ENCODE results near the gene APEH. TPM values are rescaled to one million over a fixed set of nuclear protein-coding genes. Genes with fewer than 3 reads are reported as not detected.

The APEH gene
- total and polyA plus RNA-seq, 4 donors, result 65.1 to 94.1 (median 87.5) TPM

GRCh38 chr3:49714728-49715550 lies 40.8 kb downstream of the APEH start (continued):
- TF ChIP-seq RAD21 (IDR thresholded peaks at IDR 0.05), result no peak

DNA sequence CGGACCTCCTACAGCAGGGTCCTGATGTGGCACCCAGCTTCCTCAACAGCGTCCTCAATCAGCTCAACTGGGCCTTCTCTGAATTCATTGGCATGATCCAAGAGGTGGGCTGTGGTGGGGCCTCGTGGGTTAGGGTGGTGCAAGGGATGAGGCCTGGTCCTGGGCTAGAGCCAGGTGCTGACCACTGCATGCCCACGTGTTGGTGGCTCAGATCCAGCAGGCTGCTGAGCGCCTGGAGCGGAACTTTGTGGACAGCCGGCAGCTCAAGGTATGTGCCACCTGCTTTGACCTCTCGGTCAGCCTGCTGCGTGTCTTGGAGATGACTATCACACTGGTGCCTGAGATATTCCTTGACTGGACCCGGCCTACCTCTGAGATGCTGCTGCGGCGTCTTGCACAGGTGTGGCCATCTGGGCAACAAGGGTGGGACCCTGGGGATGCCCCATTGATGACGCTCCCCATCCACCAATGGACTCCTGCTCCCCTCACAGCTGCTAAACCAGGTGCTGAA lies 41.5 kb downstream of the APEH start:
- no peak overlapping the region for H3K4me3 ChIP-seq (ENCODE audit: low read depth in 1 of 3, low read length in 3 of 3)
- no peak overlapping the region for H3K9ac ChIP-seq (ENCODE audit: low read depth in 1 of 2, low read length in 2 of 2)
- peaks cover 2 to 14% (median 7%) of the 10 kb centered on the region in 4 donors for H3K4me1 ChIP-seq (ENCODE audit: control insufficient read depth in 4 of 4, insufficient read depth in 4 of 4, low read length in 3 of 4)
- DNase-seq (ENCODE audit: low spot score), result no peak
- peaks cover 6 to 63% (median 23%) of the 10 kb centered on the region in 4 donors for H3K36me3 ChIP-seq (ENCODE audit: control insufficient read depth in 4 of 4, insufficient read depth in 3 of 4, low read depth in 1 of 4, low read length in 3 of 4)
- TF ChIP-seq YY1 (IDR thresholded peaks at IDR 0.05) (no peak), SP1 (IDR thresholded peaks at IDR 0.05) (no peak), HNF4G (IDR thresholded peaks at IDR 0.05) (no peak), GABPA (IDR thresholded peaks at IDR 0.05 in 1 of 2, conservative IDR thresholded peaks at IDR 0.05 in 1 of 2) (no peak), TAF1 (conservative IDR thresholded peaks at IDR 0.05) (no peak), HNF4A (conservative IDR thresholded peaks at IDR 0.05) (no peak), ZBTB33 (IDR thresholded peaks at IDR 0.05) (no peak), ATF3 (IDR thresholded peaks at IDR 0.05) (no peak), MAX (IDR thresholded peaks at IDR 0.05) (no peak), EGR1 (IDR thresholded peaks at IDR 0.05; ENCODE audit: low read depth in 2 of 2) (no peak), NR2F2 (IDR thresholded peaks at IDR 0.05) (no peak)
- TF ChIP-seq, protein P1, sequence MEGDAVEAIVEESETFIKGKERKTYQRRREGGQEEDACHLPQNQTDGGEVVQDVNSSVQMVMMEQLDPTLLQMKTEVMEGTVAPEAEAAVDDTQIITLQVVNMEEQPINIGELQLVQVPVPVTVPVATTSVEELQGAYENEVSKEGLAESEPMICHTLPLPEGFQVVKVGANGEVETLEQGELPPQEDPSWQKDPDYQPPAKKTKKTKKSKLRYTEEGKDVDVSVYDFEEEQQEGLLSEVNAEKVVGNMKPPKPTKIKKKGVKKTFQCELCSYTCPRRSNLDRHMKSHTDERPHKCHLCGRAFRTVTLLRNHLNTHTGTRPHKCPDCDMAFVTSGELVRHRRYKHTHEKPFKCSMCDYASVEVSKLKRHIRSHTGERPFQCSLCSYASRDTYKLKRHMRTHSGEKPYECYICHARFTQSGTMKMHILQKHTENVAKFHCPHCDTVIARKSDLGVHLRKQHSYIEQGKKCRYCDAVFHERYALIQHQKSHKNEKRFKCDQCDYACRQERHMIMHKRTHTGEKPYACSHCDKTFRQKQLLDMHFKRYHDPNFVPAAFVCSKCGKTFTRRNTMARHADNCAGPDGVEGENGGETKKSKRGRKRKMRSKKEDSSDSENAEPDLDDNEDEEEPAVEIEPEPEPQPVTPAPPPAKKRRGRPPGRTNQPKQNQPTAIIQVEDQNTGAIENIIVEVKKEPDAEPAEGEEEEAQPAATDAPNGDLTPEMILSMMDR (IDR thresholded peaks at IDR 0.05; ENCODE audit: low read depth, low read length, missing input control), result no peak
- H3K27ac ChIP-seq (ENCODE audit: low read depth in 1 of 2, low read length in 2 of 2), result no peak overlapping the region
- no peaks in the 10 kb centered on the region for H3K27me3 ChIP-seq (ENCODE audit: control insufficient read depth in 4 of 4, insufficient read depth in 4 of 4, low read length in 3 of 4)
- WGBS, result 92% methylated on average over 13 of the region's 13 CpGs
- H3K9me3 ChIP-seq (ENCODE audit: control insufficient read depth in 4 of 4, low read length in 3 of 4), result no peaks in the 10 kb centered on the region

- H3K9me3 ChIP-seq (ENCODE audit: control insufficient read depth in 4 of 4, low read length in 3 of 4), result no peaks in the 10 kb centered on the region
- no peak overlapping the region for H3K4me3 ChIP-seq (ENCODE audit: low read depth in 1 of 3, low read length in 3 of 3)
- H3K4me1 ChIP-seq (ENCODE audit: control insufficient read depth in 4 of 4, insufficient read depth in 4 of 4, low read length in 3 of 4), result peaks cover 2 to 14% (median 7%) of the 10 kb centered on the region in 4 donors
- WGBS, result 96% methylated on average over 7 of the region's 7 CpGs
- H3K27ac ChIP-seq (ENCODE audit: low read depth in 1 of 2, low read length in 2 of 2), result no peak overlapping the region
- H3K9ac ChIP-seq (ENCODE audit: low read depth in 1 of 2, low read length in 2 of 2), result no peak overlapping the region
- H3K36me3 ChIP-seq (ENCODE audit: control insufficient read depth in 4 of 4, insufficient read depth in 3 of 4, low read depth in 1 of 4, low read length in 3 of 4), result peaks cover 6 to 68% (median 23%) of the 10 kb centered on the region in 4 donors
- no peak for DNase-seq (ENCODE audit: low spot score)
- no peaks in the 10 kb centered on the region for H3K27me3 ChIP-seq (ENCODE audit: control insufficient read depth in 4 of 4, insufficient read depth in 4 of 4, low read length in 3 of 4)
- TF ChIP-seq RAD21 (IDR thresholded peaks at IDR 0.05) (no peak), JUND (IDR thresholded peaks at IDR 0.05) (no peak), FOXA1 (IDR thresholded peaks at IDR 0.05) (no peak), MAX (IDR thresholded peaks at IDR 0.05) (no peak), HNF4G (IDR thresholded peaks at IDR 0.05) (no peak), GABPA (IDR thresholded peaks at IDR 0.05 in 1 of 2, conservative IDR thresholded peaks at IDR 0.05 in 1 of 2) (no peak), ATF3 (IDR thresholded peaks at IDR 0.05) (no peak), SP1 (IDR thresholded peaks at IDR 0.05) (no peak), RXRA (IDR thresholded peaks at IDR 0.05) (no peak), HNF4A (conservative IDR thresholded peaks at IDR 0.05) (no peak), ZBTB33 (IDR thresholded peaks at IDR 0.05) (no peak), TAF1 (conservative IDR thresholded peaks at IDR 0.05) (no peak), EGR1 (IDR thresholded peaks at IDR 0.05; ENCODE audit: low read depth in 2 of 2) (no peak)
- TF ChIP-seq, protein P2, sequence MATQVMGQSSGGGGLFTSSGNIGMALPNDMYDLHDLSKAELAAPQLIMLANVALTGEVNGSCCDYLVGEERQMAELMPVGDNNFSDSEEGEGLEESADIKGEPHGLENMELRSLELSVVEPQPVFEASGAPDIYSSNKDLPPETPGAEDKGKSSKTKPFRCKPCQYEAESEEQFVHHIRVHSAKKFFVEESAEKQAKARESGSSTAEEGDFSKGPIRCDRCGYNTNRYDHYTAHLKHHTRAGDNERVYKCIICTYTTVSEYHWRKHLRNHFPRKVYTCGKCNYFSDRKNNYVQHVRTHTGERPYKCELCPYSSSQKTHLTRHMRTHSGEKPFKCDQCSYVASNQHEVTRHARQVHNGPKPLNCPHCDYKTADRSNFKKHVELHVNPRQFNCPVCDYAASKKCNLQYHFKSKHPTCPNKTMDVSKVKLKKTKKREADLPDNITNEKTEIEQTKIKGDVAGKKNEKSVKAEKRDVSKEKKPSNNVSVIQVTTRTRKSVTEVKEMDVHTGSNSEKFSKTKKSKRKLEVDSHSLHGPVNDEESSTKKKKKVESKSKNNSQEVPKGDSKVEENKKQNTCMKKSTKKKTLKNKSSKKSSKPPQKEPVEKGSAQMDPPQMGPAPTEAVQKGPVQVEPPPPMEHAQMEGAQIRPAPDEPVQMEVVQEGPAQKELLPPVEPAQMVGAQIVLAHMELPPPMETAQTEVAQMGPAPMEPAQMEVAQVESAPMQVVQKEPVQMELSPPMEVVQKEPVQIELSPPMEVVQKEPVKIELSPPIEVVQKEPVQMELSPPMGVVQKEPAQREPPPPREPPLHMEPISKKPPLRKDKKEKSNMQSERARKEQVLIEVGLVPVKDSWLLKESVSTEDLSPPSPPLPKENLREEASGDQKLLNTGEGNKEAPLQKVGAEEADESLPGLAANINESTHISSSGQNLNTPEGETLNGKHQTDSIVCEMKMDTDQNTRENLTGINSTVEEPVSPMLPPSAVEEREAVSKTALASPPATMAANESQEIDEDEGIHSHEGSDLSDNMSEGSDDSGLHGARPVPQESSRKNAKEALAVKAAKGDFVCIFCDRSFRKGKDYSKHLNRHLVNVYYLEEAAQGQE (IDR thresholded peaks at IDR 0.05), result no peak
Measured at GRCh38 chr3:49716169-49716568, 42.0 kb downstream of the APEH start.

All from liver (tissue), 9 donors.